Transverse colon (tissue), 4 donors: ENCODE data around the gene HSPA1A.

Experiments used
- CTCF ChIP-seq, 5 experiments: fragments of 200-600 bp in 3 of 5; fragments of 450-650 bp in 2 of 5; sonication (generic) in 3 of 5; IDR thresholded peaks; 1 replicate in 2 of 5; 2 replicates in 3 of 5; pipeline ENCODE4 v1.5.1; 2016 to 2017; ENCODE audit warnings: antibody characterized with exemption in 5 of 5, inconsistent platforms in 3 of 5, mild to moderate bottlenecking in 2 of 5, moderate library complexity in 1 of 5
- POLR2AphosphoS5 ChIP-seq, 3 donors: sonication (generic); formaldehyde crosslinking; IDR thresholded peaks; one replicate each; pipeline ENCODE4 v1.6.1; 2016; ENCODE audit warnings: antibody characterized with exemption in 3 of 3

DNA sequence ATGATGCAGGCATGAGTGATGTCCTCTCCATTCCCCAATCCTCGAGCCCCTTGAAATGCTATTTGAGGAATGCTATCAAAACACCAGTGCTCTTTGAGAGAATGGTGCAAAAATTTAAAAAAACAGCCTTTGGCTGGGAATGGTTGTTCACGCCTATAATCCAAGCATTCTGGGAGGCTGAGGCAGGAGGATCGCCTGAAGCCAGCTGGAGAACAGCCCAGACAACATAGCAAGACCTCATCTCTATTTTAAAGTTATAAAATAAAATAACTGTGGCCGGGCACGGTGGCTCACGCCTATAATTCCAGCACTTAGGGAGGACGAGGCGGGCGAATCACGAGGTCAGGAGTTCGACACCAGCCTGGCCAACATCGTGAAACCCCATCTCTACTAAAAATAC, 15.6 kb upstream of the HSPA1A start:
- TF ChIP-seq CTCF (IDR thresholded peaks at IDR 0.05) (no peak), POLR2AphosphoS5 (IDR thresholded peaks at IDR 0.05) (no peak)
